ENCODE results near the gene CAB39.
"Not testable (repeated sequence)": the region's sequence is repeated elsewhere in the genome, so short reads cannot be mapped to it uniquely, and the experiment has no call there.

The CAB39 gene

GRCh38 chr2:230715201-230715600 is 2.6 kb downstream of the CAB39 start:
- no peak for DNase-seq (ENCODE audit: low read depth in 2 of 2)

DNA sequence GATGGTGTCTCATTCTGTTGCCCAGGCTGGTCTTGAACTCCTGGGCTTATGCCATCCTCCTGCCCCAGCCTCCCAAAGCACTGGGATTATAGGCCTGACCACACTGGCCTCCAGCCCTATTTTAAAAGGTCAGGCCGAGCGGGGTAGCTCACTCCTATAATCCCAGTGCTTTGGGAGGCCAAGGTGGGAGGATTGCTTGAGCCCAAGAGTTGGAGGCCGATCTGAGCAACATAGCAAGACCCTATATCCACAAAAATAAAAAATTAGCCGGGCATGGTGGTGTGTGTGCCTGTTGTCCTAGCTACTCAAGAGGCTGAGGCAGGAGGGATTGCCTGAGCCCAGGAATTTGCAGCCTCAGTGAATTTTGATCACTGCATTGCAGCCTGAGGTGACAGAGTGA is 3.9 kb downstream of the CAB39 start:
- no peak for DNase-seq (ENCODE audit: low read depth in 2 of 2)

DNA sequence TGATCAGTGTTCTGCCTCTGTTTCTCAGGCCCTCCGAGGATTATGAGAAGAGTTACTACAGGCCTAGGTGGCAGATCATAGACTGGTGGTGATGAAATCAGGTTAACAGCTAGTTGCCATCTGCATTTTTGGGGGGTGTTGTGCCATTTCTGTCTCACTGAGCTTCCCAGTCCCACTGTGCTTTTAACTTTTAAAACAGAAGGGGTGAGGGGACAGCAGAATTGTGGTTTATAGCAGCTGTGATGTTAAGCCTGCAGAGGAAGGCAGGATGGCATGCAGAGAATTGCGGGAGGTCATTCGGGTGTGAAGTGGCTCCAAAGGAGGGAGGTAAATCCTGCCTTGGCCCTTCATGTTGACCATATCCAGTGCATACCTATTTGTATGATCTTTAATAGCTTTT is 5.0 kb downstream of the CAB39 start:
- no peak for DNase-seq (ENCODE audit: low read depth in 2 of 2)

DNA sequence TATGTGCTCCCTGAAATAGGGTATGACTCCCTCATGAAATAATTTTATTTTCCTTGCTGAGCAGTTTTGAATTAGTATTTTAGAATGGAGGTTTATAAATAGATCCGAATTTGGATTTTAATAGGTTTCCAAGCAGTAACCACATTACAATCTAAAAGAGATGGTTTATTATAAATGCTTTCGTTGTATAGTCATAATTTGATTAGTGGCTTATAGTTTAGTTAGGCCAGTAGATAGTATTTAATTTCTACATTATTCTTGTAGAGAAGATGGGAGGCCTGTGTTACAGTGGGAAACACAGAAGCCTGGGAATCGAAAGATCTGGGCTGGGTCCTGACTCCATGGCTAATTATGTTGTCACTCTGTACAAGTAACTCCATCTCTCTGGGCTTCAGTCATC is 6.7 kb downstream of the CAB39 start:
- DNase-seq (ENCODE audit: low read depth in 2 of 2), result no peak

GRCh38 chr2:230721712-230722111 is 9.1 kb downstream of the CAB39 start:
- DNase-seq (ENCODE audit: low read depth in 2 of 2), result no peak

DNA sequence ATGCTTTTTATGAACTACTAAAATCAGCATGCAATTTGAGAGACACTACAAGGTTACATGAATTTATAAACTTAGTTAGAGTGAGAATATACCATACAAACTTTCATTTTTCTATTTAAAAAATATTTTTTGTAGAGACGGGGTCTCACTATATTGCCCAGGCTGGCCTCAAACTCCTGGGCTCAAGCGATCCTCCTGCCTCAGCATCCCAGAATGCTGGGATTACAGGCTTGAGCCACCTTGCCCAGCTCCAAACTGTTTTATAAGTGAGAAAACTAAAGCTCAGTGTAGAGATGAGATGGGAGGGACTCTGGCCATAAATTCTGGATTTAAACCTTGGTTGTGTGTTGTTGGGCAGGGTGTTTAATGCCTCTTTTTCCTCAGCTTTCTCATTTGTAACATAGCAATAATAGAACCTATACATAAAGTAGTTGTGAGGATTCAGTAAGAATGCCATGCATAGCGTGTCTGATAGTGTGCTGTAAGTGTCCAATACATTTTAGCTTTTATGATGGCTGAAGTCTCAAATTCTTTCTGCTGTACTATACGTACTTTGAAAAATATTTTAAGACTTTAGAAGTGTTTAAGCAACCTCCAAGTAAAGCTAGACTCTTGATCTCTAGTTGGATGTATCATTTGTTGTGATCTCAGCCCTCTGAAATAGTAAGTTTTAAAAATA is 9.7 kb downstream of the CAB39 start:
- DNase-seq (ENCODE audit: low read depth in 2 of 2), result no peak

GRCh38 chr2:230723363-230723762 is 10.7 kb downstream of the CAB39 start:
- DNase-seq (ENCODE audit: low read depth in 2 of 2), result no peak

DNA sequence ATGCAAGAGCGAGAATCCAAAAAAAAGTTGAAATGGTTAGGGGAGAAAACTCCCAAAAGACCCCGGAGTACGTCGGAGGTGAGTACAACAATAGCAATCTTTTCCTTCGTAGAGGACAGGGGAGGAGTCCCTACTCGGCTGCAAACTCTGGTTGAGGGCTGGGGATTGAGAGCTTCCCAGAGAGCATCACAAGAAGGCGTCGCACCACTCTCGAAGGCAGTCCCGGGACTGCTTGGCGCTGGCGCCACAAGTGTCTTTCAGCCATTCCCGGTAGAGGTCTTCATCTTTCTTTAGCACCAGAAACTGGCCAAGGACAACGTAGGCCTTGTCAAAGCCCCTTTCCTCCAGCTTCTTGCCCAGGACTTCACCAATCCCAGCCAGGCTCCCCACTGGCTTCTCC is 12.3 kb downstream of the CAB39 start:
- not testable (repeated sequence) for DNase-seq (ENCODE audit: low read depth in 2 of 2)

DNA sequence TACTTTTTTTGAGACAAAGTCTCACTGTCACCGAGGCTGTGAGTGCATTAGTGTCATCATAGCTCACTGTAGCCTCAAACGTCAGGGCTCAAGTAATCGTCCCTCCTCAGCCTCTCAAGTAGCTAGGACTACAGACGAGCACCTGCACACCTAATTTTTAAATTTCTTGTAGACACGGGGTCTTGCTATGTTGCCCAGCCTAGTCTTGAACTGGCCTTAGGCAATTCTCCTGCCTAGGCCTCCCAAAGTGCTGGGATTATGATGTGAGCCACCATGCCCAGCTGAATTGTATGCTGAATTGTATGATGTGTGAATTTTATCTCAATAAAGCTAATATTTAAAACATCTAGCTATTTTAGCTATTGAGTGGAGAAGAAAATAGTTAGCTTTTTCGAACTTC is 18.9 kb downstream of the CAB39 start:
- no peak for DNase-seq (ENCODE audit: low read depth in 2 of 2)

GRCh38 chr2:230732914-230733401 is 20.3 kb downstream of the CAB39 start:
- no peak for DNase-seq (ENCODE audit: low read depth in 2 of 2)

- no peak for DNase-seq (ENCODE audit: low read depth in 2 of 2)
These were observed 21.9 kb downstream of the CAB39 start for GRCh38 chr2:230734247-230735175.

- DNase-seq (ENCODE audit: low read depth in 2 of 2), result no peak
These were observed 23.2 kb downstream of the CAB39 start for GRCh38 chr2:230735884-230736283.

DNA sequence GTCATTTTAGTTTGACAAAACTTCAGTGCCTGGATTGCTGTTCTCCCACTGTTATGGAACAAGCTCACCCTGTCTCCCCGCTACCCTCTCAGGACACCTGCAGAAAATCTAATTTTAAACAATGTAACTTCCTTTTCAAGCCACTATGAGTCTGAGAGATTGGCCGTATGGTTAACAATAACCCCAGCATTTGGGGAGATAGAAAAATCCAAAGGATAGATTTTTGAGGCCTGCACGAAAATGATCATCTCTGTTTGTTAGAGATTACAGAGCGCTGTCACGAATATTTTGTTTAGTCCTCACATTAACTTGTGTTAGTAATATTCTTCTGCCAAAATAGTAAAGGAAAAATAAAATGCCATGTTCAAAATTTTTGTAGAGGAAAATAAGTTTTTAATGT is 24.7 kb downstream of the CAB39 start:
- no peak for DNase-seq (ENCODE audit: low read depth in 2 of 2)

- DNase-seq (ENCODE audit: low read depth in 2 of 2), result no peak
These were observed 25.2 kb downstream of the CAB39 start for GRCh38 chr2:230737791-230738226.

DNA sequence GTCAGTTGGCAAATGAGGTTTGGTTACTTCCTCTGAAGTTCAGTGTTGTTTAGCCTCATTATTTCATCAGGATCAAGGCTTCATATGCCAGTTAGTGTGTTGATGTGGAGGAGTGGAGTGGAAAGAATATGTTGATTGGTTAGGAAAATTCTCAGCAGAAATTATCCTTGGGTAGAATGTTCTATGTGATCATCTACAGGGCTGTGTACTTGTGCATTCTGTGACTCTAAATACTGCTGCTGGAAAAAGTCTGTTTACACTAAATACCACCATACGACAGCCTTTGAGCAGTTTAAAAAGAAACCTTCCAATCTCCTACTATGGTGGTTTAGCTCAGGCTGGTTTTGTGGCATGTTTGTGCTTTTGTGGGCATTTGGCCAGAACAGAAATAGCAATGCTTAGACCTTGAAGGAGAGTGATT is 25.8 kb downstream of the CAB39 start:
- DNase-seq (ENCODE audit: low read depth in 2 of 2), result no peak

- no peak for DNase-seq (ENCODE audit: low read depth in 2 of 2)
These were observed 26.3 kb downstream of the CAB39 start for GRCh38 chr2:230738924-230739323.

DNA sequence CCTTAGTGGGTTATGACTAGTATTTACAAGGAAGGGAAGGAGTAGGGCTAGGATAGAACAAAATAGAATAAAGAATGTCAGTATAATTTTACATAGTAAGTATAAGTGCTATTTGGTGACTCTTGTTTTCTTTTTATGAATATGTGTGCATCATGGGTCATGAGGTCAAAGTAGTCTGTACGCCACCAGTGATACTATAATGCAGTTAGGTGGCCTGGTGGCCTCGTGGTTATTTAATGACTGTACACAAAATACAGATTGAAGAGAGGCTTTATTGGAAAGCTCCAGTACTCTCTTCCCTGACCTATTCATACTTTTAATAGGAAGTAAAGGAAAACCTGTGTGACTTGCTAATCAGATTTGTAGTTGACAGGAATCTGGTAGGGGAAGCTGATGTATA is 27.3 kb downstream of the CAB39 start:
- no peak for DNase-seq (ENCODE audit: low read depth in 2 of 2)

DNA sequence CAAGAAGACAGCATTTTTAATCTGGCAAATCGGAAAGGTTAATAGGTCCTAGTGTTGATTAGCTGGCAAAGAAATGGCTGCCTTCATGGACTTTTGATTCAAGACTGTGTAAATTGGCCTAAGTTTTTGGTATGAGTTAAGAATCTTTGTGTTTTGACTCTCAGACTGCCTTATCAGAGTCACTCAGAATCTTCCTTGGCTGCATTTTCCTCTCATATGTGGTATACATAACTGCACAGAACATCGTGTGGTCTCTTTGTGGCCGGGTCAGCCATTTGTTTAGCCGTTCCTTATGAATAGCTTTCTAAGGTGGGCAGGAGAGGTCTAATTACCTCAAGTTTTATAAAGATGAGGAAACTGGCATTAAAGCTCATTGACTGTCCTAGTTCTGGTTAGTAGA is 30.1 kb downstream of the CAB39 start:
- no peak for DNase-seq (ENCODE audit: low read depth in 2 of 2)

DNA sequence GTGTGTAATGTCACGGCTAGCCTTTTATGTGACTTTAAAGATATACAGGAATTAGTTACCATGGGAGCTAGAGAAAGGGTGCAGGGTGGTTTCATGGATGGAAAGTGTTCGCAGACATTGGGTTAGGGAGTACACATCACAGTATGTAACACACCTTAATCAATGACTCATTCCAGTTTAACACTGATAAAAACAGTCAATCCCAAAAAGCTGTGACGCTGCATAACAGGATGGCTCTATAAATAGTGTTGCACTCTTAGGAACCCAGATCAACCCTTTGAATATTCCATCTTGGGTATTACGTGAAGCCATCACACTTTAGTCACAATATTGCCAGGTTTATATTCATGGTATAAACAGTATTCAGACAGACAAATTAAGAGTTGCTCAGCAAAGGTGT is 33.6 kb downstream of the CAB39 start:
- DNase-seq (ENCODE audit: low read depth in 2 of 2), result no peak

- DNase-seq (ENCODE audit: low read depth in 2 of 2), result no peak
These were observed 35.4 kb downstream of the CAB39 start for GRCh38 chr2:230748087-230748486.

- no peak for DNase-seq (ENCODE audit: low read depth in 2 of 2)
These were observed 36.5 kb downstream of the CAB39 start for GRCh38 chr2:230749111-230749510.

DNA sequence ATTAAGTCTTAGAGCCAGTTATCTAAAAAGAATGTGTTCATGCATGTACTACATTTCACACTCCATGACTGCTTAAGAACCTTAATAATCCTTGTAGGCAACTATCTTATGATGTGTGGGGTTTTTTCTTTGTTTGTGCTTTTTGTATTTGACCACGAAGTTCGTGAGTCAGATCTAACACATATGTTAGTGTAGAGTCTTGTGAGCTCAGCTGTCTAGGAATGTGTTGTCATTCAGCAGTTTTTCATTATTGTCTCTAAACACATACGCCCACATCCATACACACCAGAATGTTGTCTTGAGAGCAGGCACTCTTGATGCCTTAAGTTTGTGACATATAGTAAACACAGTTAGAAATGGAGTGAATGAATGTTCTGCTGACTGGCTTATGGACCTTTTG is 38.4 kb downstream of the CAB39 start:
- DNase-seq (ENCODE audit: low read depth in 2 of 2), result no peak

- DNase-seq (ENCODE audit: low read depth in 2 of 2), result no peak
These were observed 41.6 kb downstream of the CAB39 start for GRCh38 chr2:230754200-230754599.

Data from activated CD4-positive, alpha-beta T cell treated with anti-CD3 and anti-CD28 coated beads for 24 hours (primary cell).